GM19468 (cell line): ENCODE results near the gene CFL1.

Experiments used
- ATAC-seq: cut with Tn5 transposase; IDR thresholded peaks from one replicate; pipeline ENCODE4 v1.9.1; 2021; ENCODE audit warnings: mild to moderate bottlenecking, moderate library complexity, moderate number of reproducible peaks; ENCODE audit not compliant: unreplicated experiment; ENCODE audit errors: extremely low read depth

CFL1 gene

GRCh38 chr11:65810046-65810868, 47.7 kb downstream of the CFL1 start:
- no peak for ATAC-seq

GRCh38 chr11:65809496-65809895, 48.5 kb downstream of the CFL1 start:
- ATAC-seq, result no peak

DNA sequence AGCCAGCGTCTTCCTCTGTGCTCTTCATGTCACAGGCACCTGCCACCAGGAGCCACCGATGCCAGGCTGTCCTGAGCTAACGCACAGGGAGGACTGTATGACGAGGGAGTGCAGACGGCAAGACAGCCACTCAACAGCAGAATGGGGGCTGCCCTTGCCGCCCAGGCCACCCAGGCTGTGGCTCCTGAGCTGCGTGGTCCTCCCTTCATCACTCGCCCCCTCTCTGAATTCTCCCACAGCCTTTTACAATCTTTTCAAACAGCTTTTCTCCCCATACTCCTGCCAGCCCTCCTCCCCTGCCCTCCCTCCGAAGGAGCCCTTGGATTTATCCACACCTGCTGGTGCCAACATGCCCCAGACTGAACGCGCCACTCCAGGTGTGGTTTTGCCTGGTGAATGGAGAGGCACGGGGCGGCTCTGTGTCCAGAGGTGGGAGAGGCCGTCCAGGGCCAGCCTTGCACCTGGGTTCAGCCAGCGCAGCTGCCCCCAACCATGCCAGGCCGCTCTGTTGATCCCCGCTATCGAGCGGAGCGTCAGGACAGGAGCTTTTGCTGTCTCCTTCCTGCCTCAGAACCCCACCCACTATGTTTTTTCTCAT, 49.1 kb downstream of the CFL1 start:
- no peak for ATAC-seq

DNA sequence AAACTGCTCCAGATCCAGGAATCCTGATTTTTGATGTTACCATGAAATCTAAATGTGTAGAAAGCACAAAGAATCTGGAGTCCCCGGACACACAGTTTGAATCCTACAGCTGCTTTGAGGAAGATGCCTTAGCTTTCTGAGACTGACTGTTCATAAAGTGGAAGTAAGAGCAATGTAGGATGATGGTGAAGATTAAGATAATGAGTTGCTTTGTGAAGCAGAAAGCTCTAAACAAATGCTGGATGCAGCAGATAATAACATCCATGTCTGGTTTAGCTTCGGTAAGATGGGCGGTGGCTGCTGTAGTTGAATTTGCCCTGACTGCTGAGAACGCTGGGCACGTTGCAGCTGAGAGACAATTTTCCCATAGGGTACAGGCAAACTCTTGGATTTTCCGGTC, 51.0 kb downstream of the CFL1 start:
- no peak for ATAC-seq
